ENCODE data around the gene PANX1.

PANX1 gene

GRCh38 chr11:94217705-94218104, 89.1 kb downstream of the PANX1 start:
- H3K4me3 ChIP-seq (ENCODE audit: low read length): no peak overlapping the region
- no peak for DNase-seq (ENCODE audit: low read depth)
- TF ChIP-seq CTCF (IDR thresholded peaks at IDR 0.05; ENCODE audit: insufficient read depth, low read depth, low read length, missing control alignments): no peak

- no peak for TF ChIP-seq CTCF (IDR thresholded peaks at IDR 0.05; ENCODE audit: insufficient read depth, low read depth, low read length, missing control alignments)
- no peak for DNase-seq (ENCODE audit: low read depth)
- H3K4me3 ChIP-seq (ENCODE audit: low read length): no peak overlapping the region
These were observed 89.7 kb downstream of the PANX1 start for GRCh38 chr11:94218372-94218771.

GRCh38 chr11:94219771-94220170, 91.1 kb downstream of the PANX1 start:
- no peak for TF ChIP-seq CTCF (IDR thresholded peaks at IDR 0.05; ENCODE audit: insufficient read depth, low read depth, low read length, missing control alignments)
- peak; percentile 2 for DNase-seq (ENCODE audit: low read depth)
- no peak overlapping the region for H3K4me3 ChIP-seq (ENCODE audit: low read length)

GRCh38 chr11:94224078-94224477, 95.4 kb downstream of the PANX1 start:
- H3K4me3 ChIP-seq (ENCODE audit: low read length): no peak overlapping the region
- peak; percentile 14 for DNase-seq (ENCODE audit: low read depth)
- TF ChIP-seq CTCF (IDR thresholded peaks at IDR 0.05; ENCODE audit: insufficient read depth, low read depth, low read length, missing control alignments): no peak
